ENCODE measurements around the gene FMO2.

- TF ChIP-seq CTCF (IDR thresholded peaks at IDR 0.05; ENCODE audit: insufficient read depth, low read length, poor library complexity, severe bottlenecking), result no peak
- no peak for TF ChIP-seq EZH2phosphoT487 (conservative IDR thresholded peaks at IDR 0.05; ENCODE audit: low read length)
These were observed 34.9 kb upstream of the FMO2 start for GRCh38 chr1:171150156-171150555.

Data from SU-DHL-6 (cell line).